Kidney capillary endothelial cell (primary cell): ENCODE results near the gene ACTR10.
"Not testable (repeated sequence)": the region's sequence is repeated elsewhere in the genome, so short reads cannot be mapped to it uniquely, and the experiment has no call there.

Experiments
- DNase-seq: peaks from one replicate; pipeline ENCODE4 v3.0.0-alpha.2; 2018; ENCODE audit warnings: low spot score

ACTR10 gene

GRCh38 chr14:58216544-58216943, 16.6 kb downstream of the ACTR10 start:
- DNase-seq = no peak

- no peak for DNase-seq
Observed at GRCh38 chr14:58227096-58227819, 27.3 kb downstream of the ACTR10 start.

GRCh38 chr14:58238252-58239243, 38.6 kb downstream of the ACTR10 start:
- DNase-seq = no peak

- peak; percentile 71 for DNase-seq
Observed at GRCh38 chr14:58239244-58240195, 39.6 kb downstream of the ACTR10 start.

GRCh38 chr14:58243790-58244555, 44.0 kb downstream of the ACTR10 start:
- DNase-seq = no peak

GRCh38 chr14:58244556-58245387, 44.8 kb downstream of the ACTR10 start, which contains the start of gene PSMA3:
Gene PSMA3, plus strand, starts transcription at chr14:58244843. Its CDS starts 78 bp downstream, at chr14:58244921.
- peak; percentile 96 for DNase-seq

GRCh38 chr14:58245562-58245961, 45.6 kb downstream of the ACTR10 start:
- DNase-seq = peak; percentile 22

GRCh38 chr14:58249611-58250010, 49.7 kb downstream of the ACTR10 start:
- DNase-seq = no peak

- DNase-seq = no peak
Observed at GRCh38 chr14:58258156-58258555, 58.2 kb downstream of the ACTR10 start.

GRCh38 chr14:58262005-58262404, 62.1 kb downstream of the ACTR10 start:
- DNase-seq = not testable (repeated sequence)

- no peak for DNase-seq
Observed at GRCh38 chr14:58265401-58265800, 65.5 kb downstream of the ACTR10 start.

- no peak for DNase-seq
Observed at GRCh38 chr14:58270628-58271027, 70.7 kb downstream of the ACTR10 start.

- no peak for DNase-seq
Observed at GRCh38 chr14:58272588-58273372, 72.8 kb downstream of the ACTR10 start.

GRCh38 chr14:58274881-58275280, 74.9 kb downstream of the ACTR10 start:
- no peak for DNase-seq

- DNase-seq = no peak
Observed at GRCh38 chr14:58275527-58276190, 75.7 kb downstream of the ACTR10 start.

GRCh38 chr14:58276208-58276607, 76.3 kb downstream of the ACTR10 start:
- no peak for DNase-seq

GRCh38 chr14:58278177-58278576, 78.2 kb downstream of the ACTR10 start:
- DNase-seq = no peak

GRCh38 chr14:58280954-58281787, 81.2 kb downstream of the ACTR10 start:
- peak; percentile 97 for DNase-seq
